ENCODE data around the gene RNU6-1. TPM values are rescaled to one million over a fixed set of nuclear protein-coding genes. Genes with fewer than 3 reads are reported as not detected.
A peak's percentile ranks its signal among the peaks of the same experiment; 100 is the strongest.

RNU6-1 gene
- total RNA-seq, 1 donor from 2014 or later = not detected

DNA sequence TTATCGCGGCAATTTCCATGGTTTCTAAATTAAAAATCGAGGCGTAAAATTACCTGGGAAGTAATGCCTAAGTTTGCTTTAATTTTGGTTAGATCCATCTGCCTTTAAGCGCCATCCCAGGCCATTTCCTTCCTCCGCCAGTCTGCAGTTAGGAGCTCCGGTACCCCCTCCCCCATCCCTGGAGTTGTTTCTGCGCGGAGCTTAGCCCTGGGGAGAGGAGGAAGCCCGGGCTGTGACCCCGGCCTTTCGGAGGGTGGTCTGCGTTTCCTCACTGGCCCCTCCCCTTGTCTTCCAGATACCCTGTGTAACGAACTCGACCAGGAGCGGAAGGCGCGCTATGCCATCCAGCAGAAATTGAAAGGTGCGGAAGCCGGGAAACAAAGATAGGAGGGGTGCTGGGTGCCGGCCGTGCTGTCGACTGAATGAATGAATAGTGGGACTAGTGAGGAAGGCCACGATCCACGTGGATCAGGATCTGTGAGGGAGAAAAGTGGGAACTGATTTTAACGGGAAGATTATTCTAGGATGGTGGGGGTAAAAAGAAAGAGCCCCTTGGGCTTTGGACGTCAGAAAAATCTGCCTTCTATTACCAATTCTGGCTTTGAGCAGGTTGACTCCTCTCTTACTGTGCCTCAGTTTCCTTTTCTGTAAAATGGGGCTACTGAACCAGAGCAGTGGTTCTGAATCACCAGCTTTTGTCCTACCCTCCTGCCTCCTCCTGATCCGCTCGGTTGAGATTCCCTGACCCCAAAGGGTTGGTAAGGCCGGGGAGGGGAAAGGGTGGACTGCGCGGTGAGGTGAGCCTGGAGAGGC is 6.7 kb downstream of the RNU6-1 start:
- no peak for DNase-seq

DNA sequence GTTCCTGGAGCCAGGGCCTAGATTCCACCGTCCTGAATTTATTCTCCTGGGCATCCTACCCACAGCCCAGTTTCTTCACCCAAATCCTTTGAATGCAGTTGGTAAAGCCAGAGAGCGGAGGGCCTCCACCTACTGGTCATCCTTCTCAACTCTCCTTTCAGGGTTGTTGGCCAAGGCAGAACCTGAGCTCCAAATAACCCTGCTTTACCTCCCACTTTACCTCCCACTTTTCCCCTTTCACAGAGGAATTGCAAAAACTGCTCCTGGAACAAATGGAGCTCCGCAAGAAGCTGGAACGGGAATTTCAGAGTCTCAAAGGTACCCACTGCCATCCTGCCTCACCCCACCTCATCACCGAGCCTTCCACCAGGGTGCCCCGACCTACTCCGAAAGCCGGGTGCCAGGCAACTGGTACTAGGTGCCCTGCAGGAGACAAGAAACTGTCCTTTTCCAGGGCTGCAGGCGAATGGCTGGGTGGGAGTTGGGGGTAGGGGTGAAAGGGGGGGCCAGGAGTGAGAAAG is 7.8 kb downstream of the RNU6-1 start:
- peak; percentile 37 for DNase-seq

DNA sequence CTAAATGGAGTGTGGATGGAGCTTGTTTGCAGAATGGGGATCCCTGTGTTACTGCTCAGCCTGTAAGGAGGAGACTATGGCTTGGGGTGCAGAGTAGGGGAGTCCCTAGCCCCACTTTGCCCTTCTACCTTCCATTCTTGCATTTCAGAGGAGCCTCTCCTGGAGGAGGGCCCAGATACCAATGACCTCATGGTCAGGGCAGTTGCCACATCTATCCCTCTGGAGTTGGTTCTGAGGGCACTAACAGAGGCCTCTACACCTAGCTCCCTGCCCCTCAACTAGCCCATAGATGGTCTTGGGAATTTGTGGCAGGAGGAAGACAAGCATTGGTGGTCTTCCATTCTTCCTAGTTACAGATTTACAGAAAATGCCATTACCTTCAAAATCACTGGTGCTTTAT is 8.5 kb downstream of the RNU6-1 start:
- DNase-seq = no peak

DNA sequence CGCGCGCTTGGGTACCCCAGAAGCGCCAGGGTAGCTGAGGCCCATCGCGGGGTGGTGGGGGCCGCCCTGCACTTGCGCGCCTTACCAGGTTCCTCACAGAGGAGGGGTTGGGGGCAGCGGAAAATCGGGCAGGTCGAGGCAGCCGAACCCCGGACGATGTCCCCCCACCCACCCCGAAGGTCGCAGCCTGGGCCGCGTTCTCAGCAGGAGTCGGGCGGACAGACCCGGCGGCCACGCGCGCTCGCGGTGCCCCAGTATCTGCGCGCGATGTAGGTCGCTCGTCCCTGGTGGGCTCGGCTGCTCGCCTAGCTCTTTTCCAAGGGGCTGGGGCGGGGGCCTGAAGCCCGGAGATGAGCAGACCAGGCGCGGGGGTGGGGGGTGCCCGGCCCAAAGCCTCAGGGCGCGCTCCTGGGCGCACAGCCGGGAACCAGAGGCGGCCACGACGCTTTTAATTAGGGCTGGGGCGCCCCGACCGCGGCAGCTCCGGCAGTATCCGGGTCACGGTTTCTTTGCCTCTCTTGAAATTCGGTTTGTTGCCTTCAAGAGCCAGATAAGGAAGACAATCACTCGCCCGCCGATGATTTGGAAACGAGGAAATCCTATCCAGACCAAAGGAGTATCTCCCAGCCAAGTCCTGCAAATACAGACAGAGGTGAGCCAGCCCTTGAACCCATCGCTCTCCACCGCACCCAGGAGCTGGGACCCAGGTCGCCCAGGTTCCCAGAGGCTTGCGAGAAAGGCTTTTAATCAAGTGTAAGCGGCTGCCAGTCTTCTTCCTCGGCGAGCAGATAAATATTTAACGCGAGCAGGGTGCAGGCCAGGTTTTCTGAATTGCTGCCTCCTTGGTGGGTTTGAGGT is 10.0 kb downstream of the RNU6-1 start:
- DNase-seq = no peak

DNA sequence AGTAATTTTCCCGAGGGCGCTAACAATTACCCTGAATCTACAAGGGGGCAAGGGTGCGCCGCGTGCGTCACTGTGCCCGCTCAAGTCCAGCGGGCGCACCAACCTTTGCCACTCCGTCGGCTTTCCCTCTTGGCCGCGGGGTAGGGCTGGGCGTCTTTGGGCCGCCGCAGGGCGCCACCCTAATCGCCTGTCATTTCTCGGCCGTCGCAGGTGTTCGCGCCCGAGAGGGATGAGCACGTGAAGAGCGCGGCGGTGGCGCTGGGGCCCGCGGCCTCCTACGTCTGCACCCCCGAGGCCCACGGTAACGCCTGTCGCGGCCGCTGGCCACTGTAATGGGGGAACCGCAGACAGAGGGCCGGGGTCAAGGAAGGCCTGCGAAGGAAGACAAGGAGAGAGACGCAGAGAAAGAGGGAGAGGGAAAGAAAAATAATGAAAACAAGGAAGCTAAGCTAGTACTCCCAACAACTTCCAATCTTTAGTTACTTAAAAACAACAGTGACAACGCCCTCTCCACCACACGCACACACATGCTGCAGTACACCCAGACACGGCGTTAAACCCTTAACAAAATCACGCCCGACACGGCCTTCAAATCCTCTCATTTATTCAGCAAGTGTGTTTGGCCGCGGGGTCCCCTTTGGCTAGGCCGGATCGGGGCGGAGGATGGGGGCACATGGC is 10.7 kb downstream of the RNU6-1 start:
- DNase-seq = no peak

DNA sequence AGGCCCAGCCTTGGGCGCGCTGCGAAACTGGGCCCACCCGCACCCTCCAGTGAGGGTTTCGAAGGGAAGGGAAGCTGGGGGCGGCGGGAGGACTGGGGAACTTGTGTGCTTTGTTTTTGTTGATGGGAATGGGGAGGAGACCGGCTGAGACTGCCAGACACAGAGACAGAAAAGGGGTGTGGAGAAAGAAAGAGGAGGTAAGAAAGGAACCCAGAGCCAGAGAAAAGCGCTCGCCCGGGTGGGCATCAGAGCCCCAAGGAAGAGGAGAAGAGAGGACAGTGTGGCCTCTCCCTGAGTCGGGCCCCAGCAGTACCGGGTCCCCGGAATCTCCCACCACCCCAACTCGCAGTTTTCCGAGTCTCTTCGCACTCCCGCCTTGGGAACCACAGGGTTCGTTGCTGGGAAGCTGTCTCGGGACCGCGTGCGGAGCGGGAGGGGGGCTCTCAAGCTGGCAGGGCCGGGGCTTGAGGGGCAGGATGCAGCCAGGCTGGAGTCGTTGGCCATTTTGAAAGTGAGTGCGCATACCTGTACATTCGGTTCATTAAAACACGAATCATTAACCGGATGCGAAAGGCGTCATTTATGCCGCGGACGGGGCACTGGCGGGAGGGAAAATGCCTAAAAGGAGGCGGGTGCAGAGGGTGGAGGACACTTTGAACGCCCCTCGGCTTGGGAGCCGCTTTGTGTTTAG is 11.4 kb downstream of the RNU6-1 start:
- no peak for DNase-seq

DNA sequence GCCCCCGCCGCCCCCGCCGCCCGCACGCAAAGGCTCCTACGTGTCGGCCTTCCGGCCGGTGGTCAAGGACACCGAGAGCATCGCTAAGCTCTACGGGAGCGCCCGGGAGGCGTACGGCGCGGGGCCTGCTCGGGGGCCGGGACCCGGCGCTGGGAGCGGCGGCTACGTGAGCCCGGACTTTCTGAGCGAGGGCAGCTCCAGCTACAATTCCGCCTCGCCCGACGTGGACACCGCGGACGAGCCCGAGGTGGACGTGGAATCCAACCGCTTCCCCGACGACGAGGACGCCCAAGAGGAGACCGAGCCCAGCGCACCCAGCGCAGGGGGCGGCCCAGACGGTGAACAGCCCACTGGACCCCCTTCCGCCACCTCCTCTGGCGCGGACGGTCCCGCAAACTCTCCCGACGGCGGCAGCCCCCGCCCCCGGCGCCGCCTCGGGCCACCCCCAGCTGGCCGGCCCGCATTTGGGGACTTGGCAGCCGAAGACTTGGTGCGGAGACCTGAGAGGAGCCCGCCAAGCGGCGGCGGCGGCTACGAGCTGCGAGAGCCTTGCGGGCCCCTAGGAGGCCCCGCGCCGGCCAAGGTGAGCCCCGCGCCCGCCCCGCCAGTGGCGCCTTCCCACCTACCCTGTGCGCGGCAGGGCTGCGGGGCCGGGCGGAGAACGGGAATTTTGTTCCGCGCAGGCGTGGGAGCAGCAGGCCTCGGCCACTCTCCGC is 12.1 kb downstream of the RNU6-1 start:
- DNase-seq = no peak

DNA sequence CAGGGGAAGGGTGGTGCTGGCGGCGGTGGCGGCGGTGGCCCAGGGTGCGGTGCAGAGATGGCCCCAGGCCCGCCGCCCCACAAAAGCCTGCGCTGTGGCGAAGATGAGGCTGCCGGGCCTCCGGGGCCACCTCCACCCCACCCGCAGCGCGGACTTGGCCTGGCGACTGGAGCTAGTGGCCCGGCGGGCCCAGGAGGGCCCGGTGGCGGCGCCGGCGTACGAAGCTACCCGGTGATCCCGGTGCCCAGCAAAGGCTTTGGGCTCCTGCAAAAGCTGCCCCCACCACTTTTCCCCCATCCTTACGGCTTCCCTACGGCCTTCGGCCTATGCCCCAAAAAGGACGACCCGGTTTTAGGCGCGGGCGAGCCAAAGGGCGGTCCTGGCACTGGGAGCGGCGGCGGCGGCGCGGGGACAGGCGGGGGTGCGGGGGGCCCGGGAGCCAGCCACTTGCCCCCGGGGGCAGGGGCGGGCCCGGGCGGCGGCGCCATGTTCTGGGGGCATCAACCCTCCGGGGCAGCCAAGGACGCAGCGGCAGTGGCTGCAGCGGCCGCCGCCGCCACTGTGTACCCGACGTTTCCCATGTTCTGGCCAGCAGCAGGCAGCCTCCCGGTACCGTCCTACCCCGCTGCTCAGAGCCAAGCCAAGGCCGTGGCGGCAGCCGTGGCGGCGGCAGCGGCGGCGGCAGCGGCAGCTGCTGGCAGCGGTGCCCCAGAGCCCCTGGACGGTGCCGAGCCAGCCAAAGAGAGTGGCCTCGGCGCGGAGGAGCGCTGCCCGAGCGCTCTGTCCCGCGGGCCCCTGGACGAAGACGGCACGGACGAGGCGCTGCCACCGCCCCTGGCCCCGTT is 12.9 kb downstream of the RNU6-1 start:
- DNase-seq = no peak

DNA sequence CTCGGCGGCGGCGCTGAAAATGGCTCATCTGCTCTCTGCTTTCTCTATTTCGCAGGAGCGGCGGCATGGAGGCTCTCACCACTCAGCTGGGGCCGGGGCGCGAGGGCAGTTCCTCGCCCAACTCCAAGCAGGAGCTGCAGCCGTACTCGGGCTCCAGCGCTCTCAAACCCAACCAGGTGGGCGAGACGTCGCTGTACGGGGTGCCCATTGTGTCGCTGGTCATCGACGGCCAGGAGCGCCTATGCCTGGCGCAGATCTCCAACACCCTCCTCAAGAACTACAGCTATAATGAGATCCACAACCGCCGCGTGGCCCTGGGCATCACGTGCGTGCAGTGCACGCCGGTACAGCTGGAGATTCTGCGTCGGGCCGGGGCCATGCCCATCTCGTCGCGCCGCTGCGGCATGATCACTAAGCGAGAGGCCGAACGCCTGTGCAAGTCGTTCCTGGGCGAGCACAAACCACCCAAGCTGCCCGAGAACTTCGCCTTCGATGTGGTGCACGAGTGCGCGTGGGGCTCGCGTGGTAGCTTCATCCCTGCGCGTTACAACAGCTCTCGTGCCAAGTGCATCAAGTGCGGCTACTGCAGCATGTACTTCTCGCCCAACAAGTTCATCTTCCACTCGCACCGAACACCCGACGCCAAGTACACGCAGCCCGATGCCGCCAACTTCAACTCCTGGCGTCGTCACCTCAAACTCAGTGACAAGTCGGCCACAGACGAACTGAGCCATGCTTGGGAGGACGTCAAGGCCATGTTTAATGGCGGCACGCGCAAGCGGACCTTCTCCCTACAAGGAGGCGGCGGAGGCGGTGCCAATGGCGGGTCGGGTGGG is 13.7 kb downstream of the RNU6-1 start:
- no peak for DNase-seq

DNA sequence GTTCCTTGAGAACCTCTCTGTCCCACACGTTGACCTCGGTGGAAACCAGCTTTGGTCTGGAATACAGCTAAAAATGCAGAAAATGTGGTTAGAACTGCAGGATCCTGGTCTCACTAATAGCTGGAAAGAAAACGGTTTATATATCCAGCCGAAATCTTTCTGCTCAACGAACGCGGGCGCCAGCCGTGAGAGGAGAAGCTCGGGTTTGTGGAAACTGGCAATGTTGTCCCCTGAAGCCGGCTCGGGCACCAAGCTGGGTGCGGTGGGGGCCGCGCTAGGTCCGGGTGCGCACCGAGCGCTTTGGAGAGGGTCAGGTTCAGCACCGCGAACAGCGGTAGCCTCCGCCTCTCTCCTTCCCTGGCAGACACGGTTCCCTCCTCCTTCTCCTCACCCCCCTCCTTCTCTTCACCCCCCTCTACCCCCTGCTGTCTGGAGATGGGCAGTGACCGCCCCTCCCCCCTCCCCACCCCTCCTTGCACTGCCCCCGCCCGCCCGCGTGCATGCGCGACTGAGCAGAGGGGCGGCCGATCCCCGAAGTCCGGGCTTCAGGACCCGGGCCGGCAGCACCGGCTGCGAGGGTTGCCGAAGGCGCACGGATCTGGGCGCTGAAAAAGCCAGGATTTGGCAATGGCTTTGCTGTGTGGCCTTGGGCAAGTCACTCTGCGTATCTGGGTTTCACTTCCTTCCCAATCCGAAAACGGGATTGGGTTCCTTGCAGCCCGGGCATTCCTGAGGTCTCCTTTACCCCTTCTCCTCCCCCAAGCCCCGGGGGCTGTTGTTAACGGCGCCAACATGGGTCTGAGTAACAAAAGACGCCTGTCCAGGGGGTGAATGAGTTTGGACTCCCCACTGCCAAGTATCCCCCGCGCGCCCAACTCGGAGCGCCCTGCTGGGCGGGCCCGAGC is 14.6 kb downstream of the RNU6-1 start, which contains the start of gene SKOR1:
Gene SKOR1 (plus strand): TSS at position 534 of the 905 bp plus-strand sequence. CDS start 94 bp downstream, at position 628.
- DNase-seq = peak; percentile 57

DNA sequence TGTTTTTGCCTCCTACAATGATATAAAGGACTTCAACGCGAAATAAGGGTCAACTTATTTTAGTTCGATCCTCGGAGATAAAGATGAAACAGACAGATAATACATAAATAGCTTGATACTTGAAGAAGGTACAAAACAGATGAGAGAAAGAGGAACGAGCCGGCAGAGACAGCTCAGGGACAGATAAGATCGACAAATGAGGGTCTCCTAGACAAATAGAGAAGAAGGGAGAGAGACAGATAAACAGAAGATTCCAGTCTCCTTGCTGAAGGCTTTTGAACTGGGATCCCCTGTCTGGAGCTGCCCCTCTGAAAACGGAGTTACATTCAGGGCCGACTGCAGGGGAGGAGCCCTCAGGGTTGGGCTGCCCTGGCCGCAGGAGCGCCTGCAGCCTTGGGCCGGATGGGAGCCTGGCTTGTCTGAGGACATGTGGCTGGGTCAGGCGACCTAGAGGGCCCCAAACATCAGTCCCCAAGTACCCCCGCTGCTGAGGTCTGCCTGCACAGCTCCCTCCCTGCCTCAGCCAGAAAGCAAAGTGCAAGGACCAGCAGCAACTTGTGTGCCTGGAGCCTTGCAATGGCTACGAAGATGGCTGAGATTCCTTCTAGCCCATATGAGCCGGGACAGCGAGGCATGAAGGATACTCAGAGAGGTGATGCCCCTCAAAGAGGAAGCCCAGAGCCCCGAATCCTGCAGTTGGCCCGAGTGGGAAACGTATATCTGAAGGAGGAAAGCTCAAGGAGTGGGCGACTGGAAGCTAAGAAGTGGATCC is 15.5 kb downstream of the RNU6-1 start:
- no peak for DNase-seq

DNA sequence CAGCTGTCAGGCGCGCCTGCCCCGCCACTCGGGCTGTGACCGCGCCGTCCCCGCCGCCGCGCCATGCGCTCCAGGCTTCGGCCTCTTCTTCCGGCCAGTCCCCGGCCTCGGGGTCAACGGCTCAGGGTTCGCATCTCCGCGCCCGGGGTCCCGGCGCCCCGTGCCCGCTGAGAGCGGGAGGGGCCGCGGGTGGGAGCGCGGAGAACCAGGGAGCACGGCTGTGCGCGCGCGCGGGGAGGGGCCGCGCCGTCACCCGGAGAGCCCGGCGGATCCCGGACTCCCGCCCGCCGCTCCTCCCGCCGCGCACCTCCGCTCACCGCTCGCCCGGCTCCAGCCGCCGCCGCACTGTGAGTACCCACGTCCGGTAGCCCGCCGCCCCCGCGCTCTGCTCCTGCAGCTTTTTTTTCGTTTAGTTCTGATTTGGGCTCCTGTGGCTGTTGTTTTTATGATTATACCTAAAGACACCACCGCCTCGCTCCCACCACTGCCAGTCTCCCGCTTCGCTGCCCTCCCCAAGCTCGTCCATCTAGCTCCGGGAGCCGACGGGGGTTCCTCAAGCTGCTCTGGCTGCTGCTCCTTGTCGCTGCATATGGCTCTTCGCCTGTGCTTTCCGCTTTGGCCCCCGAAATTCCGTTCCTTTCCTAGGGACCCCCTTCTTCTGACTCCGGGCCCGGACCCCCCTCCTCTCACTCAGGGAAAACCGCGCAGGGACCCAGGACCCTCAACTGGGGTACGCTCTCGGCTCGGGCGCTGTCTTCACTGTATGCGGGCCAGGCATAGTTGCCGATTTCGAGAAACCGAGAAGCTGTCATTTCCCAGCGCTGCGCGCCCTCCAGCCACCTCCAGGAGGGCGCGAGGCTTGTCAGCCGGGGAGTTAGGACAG is 16.3 kb downstream of the RNU6-1 start:
- DNase-seq = no peak

DNA sequence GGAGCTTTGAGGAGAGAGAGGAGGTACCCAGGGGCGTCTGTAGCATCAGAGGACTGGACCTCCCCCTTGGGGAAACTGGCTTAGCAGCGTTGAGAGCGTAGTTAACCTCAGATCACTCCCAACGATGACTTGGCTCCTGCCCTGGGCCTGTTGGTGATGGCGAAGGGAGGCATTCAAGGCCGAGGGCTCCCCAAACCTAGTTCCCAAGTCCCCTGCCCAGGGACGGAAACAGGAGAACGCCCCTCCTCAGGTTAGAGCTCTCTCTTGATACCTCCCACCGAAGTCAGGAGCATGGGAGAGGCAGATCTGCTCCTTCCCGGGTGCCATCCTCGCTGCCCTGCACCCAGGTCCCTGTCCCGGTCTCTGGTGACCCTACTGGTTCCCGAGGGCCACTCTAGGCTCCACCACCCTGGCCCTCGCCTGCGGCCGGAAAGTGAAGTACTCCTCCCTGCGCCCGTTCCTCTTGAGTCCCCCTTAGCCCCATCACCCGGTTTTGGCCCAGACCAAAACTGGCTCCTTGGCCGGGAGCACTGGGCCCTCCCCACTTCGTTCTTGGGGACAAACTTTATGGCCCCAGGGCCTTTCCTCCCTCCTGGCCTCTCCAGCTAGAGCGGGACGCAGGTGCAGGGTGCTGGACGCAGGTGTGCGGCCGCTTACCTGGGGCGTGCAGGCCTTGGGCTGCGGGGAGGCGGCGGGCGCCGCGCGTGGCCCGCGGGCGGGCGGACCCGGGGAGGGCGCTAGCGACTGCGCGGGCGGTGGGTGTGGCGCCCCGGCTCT is 17.1 kb downstream of the RNU6-1 start:
- DNase-seq = no peak

DNA sequence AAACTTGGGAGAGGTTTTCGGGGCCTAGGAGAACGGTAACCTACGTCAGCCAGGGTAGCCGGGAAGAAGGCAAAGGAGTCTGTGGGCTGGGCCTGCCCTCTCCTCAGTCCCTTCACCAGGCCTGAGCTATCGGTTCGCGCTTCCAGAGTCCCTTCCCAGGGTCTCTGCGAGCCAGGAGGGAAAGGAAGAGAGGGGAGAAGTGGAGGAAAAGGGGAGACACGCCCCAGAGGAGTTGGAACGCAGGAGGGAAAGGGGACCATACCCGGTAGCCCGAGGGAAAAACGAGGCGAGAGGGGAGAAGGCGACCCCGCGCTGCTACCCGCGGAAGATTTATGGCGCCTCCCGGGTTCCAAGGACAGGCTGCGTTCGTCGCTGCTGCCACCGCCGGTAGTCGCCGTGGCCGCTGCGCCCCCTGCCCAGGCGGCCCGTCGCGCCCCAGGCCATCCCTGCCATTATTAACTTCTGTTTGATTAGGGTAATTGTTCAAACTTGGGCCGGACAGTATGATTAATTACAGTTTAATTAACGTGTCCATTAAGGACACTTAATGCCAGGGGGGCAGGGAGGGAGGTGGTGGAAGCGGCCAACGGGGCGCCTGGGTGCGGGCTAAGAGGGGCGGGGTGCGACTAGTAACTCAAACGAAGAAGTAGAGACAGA is 17.9 kb downstream of the RNU6-1 start:
- no peak for DNase-seq

Data from dermis blood vessel endothelial cell (primary cell).